CMK (cell line): ENCODE results near the gene NDUFAF5.
A peak's percentile ranks its signal among the peaks of the same experiment; 100 is the strongest.

ENCODE experiments used
- DNase-seq: peaks from one replicate; pipeline ENCODE4 v3.0.0-alpha.2; 2010; ENCODE audit warnings: low read depth

The NDUFAF5 gene

GRCh38 chr20:13778827-13779226 lies 6.0 kb upstream of the NDUFAF5 start:
- DNase-seq = no peak

GRCh38 chr20:13783528-13783927 lies 1.3 kb upstream of the NDUFAF5 start:
- DNase-seq = no peak

- DNase-seq = no peak
These were observed 446 bp upstream of the NDUFAF5 start for GRCh38 chr20:13784271-13784892.

- no peak for DNase-seq
These were observed 1.5 kb downstream of the NDUFAF5 start for GRCh38 chr20:13786143-13786828.

- no peak for DNase-seq
These were observed 3.5 kb downstream of the NDUFAF5 start for GRCh38 chr20:13788167-13788834.

- no peak for DNase-seq
These were observed 5.9 kb downstream of the NDUFAF5 start for GRCh38 chr20:13790708-13791107.

GRCh38 chr20:13791540-13792459 lies 7.0 kb downstream of the NDUFAF5 start:
- DNase-seq = no peak

GRCh38 chr20:13793001-13793400 lies 8.2 kb downstream of the NDUFAF5 start:
- no peak for DNase-seq

GRCh38 chr20:13794667-13795066 lies 9.8 kb downstream of the NDUFAF5 start:
- DNase-seq = no peak

- no peak for DNase-seq
These were observed 14.2 kb downstream of the NDUFAF5 start for GRCh38 chr20:13799040-13799439.

GRCh38 chr20:13799974-13800373 lies 15.1 kb downstream of the NDUFAF5 start:
- no peak for DNase-seq

- DNase-seq = no peak
These were observed 15.9 kb downstream of the NDUFAF5 start for GRCh38 chr20:13800728-13801134.

GRCh38 chr20:13809373-13809772 lies 24.5 kb downstream of the NDUFAF5 start:
- no peak for DNase-seq

- DNase-seq = no peak
These were observed 25.0 kb downstream of the NDUFAF5 start for GRCh38 chr20:13809855-13810254.

GRCh38 chr20:13810446-13810845 lies 25.6 kb downstream of the NDUFAF5 start:
- DNase-seq = no peak

- no peak for DNase-seq
These were observed 29.1 kb downstream of the NDUFAF5 start for GRCh38 chr20:13813910-13814309.

GRCh38 chr20:13814672-13815071 lies 29.8 kb downstream of the NDUFAF5 start:
- no peak for DNase-seq

GRCh38 chr20:13816757-13817156 lies 31.9 kb downstream of the NDUFAF5 start:
- DNase-seq = no peak

- no peak for DNase-seq
These were observed 32.5 kb downstream of the NDUFAF5 start for GRCh38 chr20:13817342-13817741.

- peak; percentile 24 for DNase-seq
These were observed 35.2 kb downstream of the NDUFAF5 start for GRCh38 chr20:13819885-13820645.

GRCh38 chr20:13821876-13822275 lies 37.0 kb downstream of the NDUFAF5 start:
- no peak for DNase-seq

- DNase-seq = no peak
These were observed 37.6 kb downstream of the NDUFAF5 start for GRCh38 chr20:13822459-13822858.
